ENCODE measurements around the gene ELMO1.

The ELMO1 gene

GRCh38 chr7:37445064-37445723 lies 3.5 kb downstream of the ELMO1 start:
- no peak for DNase-seq
- H3K4me1 ChIP-seq (ENCODE audit: control insufficient read depth, insufficient read depth, low read length, poor library complexity, severe bottlenecking) = peaks cover 29% of the 10 kb centered on the region
- H3K9me3 ChIP-seq (ENCODE audit: control insufficient read depth, low read length) = no peaks in the 10 kb centered on the region
- no peaks in the 10 kb centered on the region for H3K27me3 ChIP-seq (replicated peaks; ENCODE audit: control insufficient read depth, insufficient read depth, low read length, poor library complexity, severe bottlenecking)
- no peak overlapping the region for H3K4me3 ChIP-seq (ENCODE audit: insufficient read depth, low read depth, low read length, poor library complexity, severe bottlenecking)
- H3K27ac ChIP-seq (ENCODE audit: insufficient read depth, low read length, poor library complexity, severe bottlenecking) = no peak overlapping the region
- H3K36me3 ChIP-seq (ENCODE audit: control insufficient read depth, insufficient read depth, low read length) = no peaks in the 10 kb centered on the region

- Histone ChIP-seq H3K27me3 (replicated peaks; ENCODE audit: control insufficient read depth, insufficient read depth, low read length, poor library complexity, severe bottlenecking) (no peaks in the 10 kb centered on the region), H3K9me3 (ENCODE audit: control insufficient read depth, low read length) (no peaks in the 10 kb centered on the region), H3K27ac (ENCODE audit: insufficient read depth, low read length, poor library complexity, severe bottlenecking) (no peak overlapping the region), H3K4me3 (ENCODE audit: insufficient read depth, low read depth, low read length, poor library complexity, severe bottlenecking) (no peak overlapping the region), H3K4me1 (ENCODE audit: control insufficient read depth, insufficient read depth, low read length, poor library complexity, severe bottlenecking) (peaks cover 33% of the 10 kb centered on the region), H3K36me3 (ENCODE audit: control insufficient read depth, insufficient read depth, low read length) (no peaks in the 10 kb centered on the region)
- no peak for DNase-seq
Measured at GRCh38 chr7:37443627-37444026, 5.0 kb downstream of the ELMO1 start.

- no peak for DNase-seq
- no peaks in the 10 kb centered on the region for H3K36me3 ChIP-seq (ENCODE audit: control insufficient read depth, insufficient read depth, low read length)
- H3K27ac ChIP-seq (ENCODE audit: insufficient read depth, low read length, poor library complexity, severe bottlenecking) = no peak overlapping the region
- no peaks in the 10 kb centered on the region for H3K9me3 ChIP-seq (ENCODE audit: control insufficient read depth, low read length)
- no peak overlapping the region for H3K4me3 ChIP-seq (ENCODE audit: insufficient read depth, low read depth, low read length, poor library complexity, severe bottlenecking)
- no peaks in the 10 kb centered on the region for H3K27me3 ChIP-seq (replicated peaks; ENCODE audit: control insufficient read depth, insufficient read depth, low read length, poor library complexity, severe bottlenecking)
- peaks cover 33% of the 10 kb centered on the region for H3K4me1 ChIP-seq (ENCODE audit: control insufficient read depth, insufficient read depth, low read length, poor library complexity, severe bottlenecking)
Measured at GRCh38 chr7:37442268-37442667, 6.4 kb downstream of the ELMO1 start.

- H3K36me3 ChIP-seq (ENCODE audit: control insufficient read depth, insufficient read depth, low read length) = no peaks in the 10 kb centered on the region
- DNase-seq = no peak
- no peaks in the 10 kb centered on the region for H3K9me3 ChIP-seq (ENCODE audit: control insufficient read depth, low read length)
- H3K27me3 ChIP-seq (replicated peaks; ENCODE audit: control insufficient read depth, insufficient read depth, low read length, poor library complexity, severe bottlenecking) = no peaks in the 10 kb centered on the region
- peak overlapping the region; percentile 64 for H3K27ac ChIP-seq (ENCODE audit: insufficient read depth, low read length, poor library complexity, severe bottlenecking)
- H3K4me3 ChIP-seq (ENCODE audit: insufficient read depth, low read depth, low read length, poor library complexity, severe bottlenecking) = no peak overlapping the region
- peaks cover 28% of the 10 kb centered on the region for H3K4me1 ChIP-seq (ENCODE audit: control insufficient read depth, insufficient read depth, low read length, poor library complexity, severe bottlenecking)
Measured at GRCh38 chr7:37441816-37442215, 6.8 kb downstream of the ELMO1 start.

- peak overlapping the region; percentile 64 for H3K27ac ChIP-seq (ENCODE audit: insufficient read depth, low read length, poor library complexity, severe bottlenecking)
- H3K4me3 ChIP-seq (ENCODE audit: insufficient read depth, low read depth, low read length, poor library complexity, severe bottlenecking) = no peak overlapping the region
- no peak for DNase-seq
- no peaks in the 10 kb centered on the region for H3K27me3 ChIP-seq (replicated peaks; ENCODE audit: control insufficient read depth, insufficient read depth, low read length, poor library complexity, severe bottlenecking)
- H3K9me3 ChIP-seq (ENCODE audit: control insufficient read depth, low read length) = no peaks in the 10 kb centered on the region
- peaks cover 24% of the 10 kb centered on the region for H3K4me1 ChIP-seq (ENCODE audit: control insufficient read depth, insufficient read depth, low read length, poor library complexity, severe bottlenecking)
- no peaks in the 10 kb centered on the region for H3K36me3 ChIP-seq (ENCODE audit: control insufficient read depth, insufficient read depth, low read length)
Measured at GRCh38 chr7:37441386-37441760, 7.3 kb downstream of the ELMO1 start.

GRCh38 chr7:37440738-37441385 lies 7.8 kb downstream of the ELMO1 start:
- H3K4me1 ChIP-seq (ENCODE audit: control insufficient read depth, insufficient read depth, low read length, poor library complexity, severe bottlenecking) = peaks cover 24% of the 10 kb centered on the region
- H3K27me3 ChIP-seq (replicated peaks; ENCODE audit: control insufficient read depth, insufficient read depth, low read length, poor library complexity, severe bottlenecking) = no peaks in the 10 kb centered on the region
- H3K4me3 ChIP-seq (ENCODE audit: insufficient read depth, low read depth, low read length, poor library complexity, severe bottlenecking) = peak overlapping the region; percentile 17
- H3K36me3 ChIP-seq (ENCODE audit: control insufficient read depth, insufficient read depth, low read length) = no peaks in the 10 kb centered on the region
- peak overlapping the region; percentile 64 for H3K27ac ChIP-seq (ENCODE audit: insufficient read depth, low read length, poor library complexity, severe bottlenecking)
- DNase-seq = no peak
- H3K9me3 ChIP-seq (ENCODE audit: control insufficient read depth, low read length) = no peaks in the 10 kb centered on the region

- H3K4me1 ChIP-seq (ENCODE audit: control insufficient read depth, insufficient read depth, low read length, poor library complexity, severe bottlenecking) = peaks cover 24% of the 10 kb centered on the region
- no peak overlapping the region for H3K4me3 ChIP-seq (ENCODE audit: insufficient read depth, low read depth, low read length, poor library complexity, severe bottlenecking)
Measured at GRCh38 chr7:37439653-37440026, 9.0 kb downstream of the ELMO1 start.

GRCh38 chr7:37438906-37439652 lies 9.6 kb downstream of the ELMO1 start:
- Histone ChIP-seq H3K36me3 (ENCODE audit: control insufficient read depth, insufficient read depth, low read length) (no peaks in the 10 kb centered on the region), H3K4me1 (ENCODE audit: control insufficient read depth, insufficient read depth, low read length, poor library complexity, severe bottlenecking) (peaks cover 24% of the 10 kb centered on the region), H3K9me3 (ENCODE audit: control insufficient read depth, low read length) (no peaks in the 10 kb centered on the region), H3K4me3 (ENCODE audit: insufficient read depth, low read depth, low read length, poor library complexity, severe bottlenecking) (no peak overlapping the region), H3K27me3 (replicated peaks; ENCODE audit: control insufficient read depth, insufficient read depth, low read length, poor library complexity, severe bottlenecking) (no peaks in the 10 kb centered on the region), H3K27ac (ENCODE audit: insufficient read depth, low read length, poor library complexity, severe bottlenecking) (no peak overlapping the region)
- DNase-seq = no peak

More at GRCh38 chr7:37439653-37440026, 9.0 kb downstream of the ELMO1 start:
- no peak for DNase-seq
- Histone ChIP-seq H3K27ac (ENCODE audit: insufficient read depth, low read length, poor library complexity, severe bottlenecking) (no peak overlapping the region), H3K9me3 (ENCODE audit: control insufficient read depth, low read length) (no peaks in the 10 kb centered on the region), H3K36me3 (ENCODE audit: control insufficient read depth, insufficient read depth, low read length) (no peaks in the 10 kb centered on the region), H3K27me3 (replicated peaks; ENCODE audit: control insufficient read depth, insufficient read depth, low read length, poor library complexity, severe bottlenecking) (no peaks in the 10 kb centered on the region)

GRCh38 chr7:37435156-37435855 lies 13.4 kb downstream of the ELMO1 start:
- no peak for DNase-seq
- H3K4me1 ChIP-seq (ENCODE audit: control insufficient read depth, insufficient read depth, low read length, poor library complexity, severe bottlenecking) = peaks cover 17% of the 10 kb centered on the region
- no peaks in the 10 kb centered on the region for H3K27me3 ChIP-seq (replicated peaks; ENCODE audit: control insufficient read depth, insufficient read depth, low read length, poor library complexity, severe bottlenecking)

More at GRCh38 chr7:37435156-37435855, 13.4 kb downstream of the ELMO1 start:
- Histone ChIP-seq H3K4me3 (ENCODE audit: insufficient read depth, low read depth, low read length, poor library complexity, severe bottlenecking) (no peak overlapping the region), H3K27ac (ENCODE audit: insufficient read depth, low read length, poor library complexity, severe bottlenecking) (no peak overlapping the region), H3K9me3 (ENCODE audit: control insufficient read depth, low read length) (no peaks in the 10 kb centered on the region), H3K36me3 (ENCODE audit: control insufficient read depth, insufficient read depth, low read length) (no peaks in the 10 kb centered on the region)

Data from effector memory CD4-positive, alpha-beta T cell (primary cell).